Nephron progenitor cell (in vitro differentiated cells): ENCODE measurements around the gene CNTN1.

Experiments used
- DNase-seq: peaks from one replicate; pipeline ENCODE4 v3.0.0; 2021
- H3K27ac Mint-ChIP-seq: 2 replicates; pipeline ENCODE4 v1.8.0; 2021; ENCODE audit warnings: mild to moderate bottlenecking, moderate library complexity, mixed read lengths
- H3K27me3 Mint-ChIP-seq: 2 replicates; pipeline ENCODE4 v1.8.0; 2021; ENCODE audit warnings: mild to moderate bottlenecking, low read depth, mixed read lengths; ENCODE audit not compliant: poor library complexity
- H3K36me3 Mint-ChIP-seq: 2 replicates; pipeline ENCODE4 v1.8.0; 2021; ENCODE audit warnings: low read depth, mixed read lengths
- H3K4me1 Mint-ChIP-seq: 2 replicates; pipeline ENCODE4 v1.8.0; 2021; ENCODE audit warnings: mixed read lengths
- H3K4me3 Mint-ChIP-seq: 2 replicates; pipeline ENCODE4 v1.8.0; 2021; ENCODE audit warnings: mild to moderate bottlenecking, moderate library complexity, mixed read lengths
- H3K9me3 Mint-ChIP-seq: 2 replicates; pipeline ENCODE4 v1.8.0; 2021; ENCODE audit warnings: mild to moderate bottlenecking, moderate library complexity, mixed read lengths
- TF ChIP-seq, protein P1 (sequence below): fragments of 200-600 bp; sonication (generic); IDR thresholded peaks from 2 replicates; pipeline ENCODE4 v1.5.0; 2021; ENCODE audit warnings: antibody characterized with exemption

The CNTN1 gene

DNA sequence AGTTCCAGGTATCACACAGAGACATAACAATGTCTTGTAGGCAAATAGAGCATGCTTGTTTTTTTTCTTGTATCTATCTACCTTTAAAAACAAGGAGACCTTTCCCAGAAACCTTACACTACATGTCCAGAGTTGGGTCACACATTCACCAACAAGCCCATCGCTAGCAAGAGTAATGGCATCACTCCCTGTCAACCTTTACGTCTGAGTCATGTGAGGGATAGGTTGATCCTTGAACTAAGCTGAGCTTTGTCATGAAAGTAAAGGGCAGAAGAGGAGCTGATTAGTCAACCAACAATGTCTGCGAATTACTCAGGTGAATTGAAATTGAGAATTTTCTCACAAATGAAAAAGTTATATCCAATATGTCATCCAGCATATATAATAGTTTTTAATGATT is 219.4 kb downstream of the CNTN1 start:
- H3K4me3 Mint-ChIP-seq: no peak overlapping the region
- no peaks in the 10 kb centered on the region for H3K9me3 Mint-ChIP-seq
- no peak overlapping the region for H3K27ac Mint-ChIP-seq
- H3K36me3 Mint-ChIP-seq: no peaks in the 10 kb centered on the region
- peaks cover 3% of the 10 kb centered on the region for H3K27me3 Mint-ChIP-seq
- DNase-seq: no peak
- TF ChIP-seq, protein P1, sequence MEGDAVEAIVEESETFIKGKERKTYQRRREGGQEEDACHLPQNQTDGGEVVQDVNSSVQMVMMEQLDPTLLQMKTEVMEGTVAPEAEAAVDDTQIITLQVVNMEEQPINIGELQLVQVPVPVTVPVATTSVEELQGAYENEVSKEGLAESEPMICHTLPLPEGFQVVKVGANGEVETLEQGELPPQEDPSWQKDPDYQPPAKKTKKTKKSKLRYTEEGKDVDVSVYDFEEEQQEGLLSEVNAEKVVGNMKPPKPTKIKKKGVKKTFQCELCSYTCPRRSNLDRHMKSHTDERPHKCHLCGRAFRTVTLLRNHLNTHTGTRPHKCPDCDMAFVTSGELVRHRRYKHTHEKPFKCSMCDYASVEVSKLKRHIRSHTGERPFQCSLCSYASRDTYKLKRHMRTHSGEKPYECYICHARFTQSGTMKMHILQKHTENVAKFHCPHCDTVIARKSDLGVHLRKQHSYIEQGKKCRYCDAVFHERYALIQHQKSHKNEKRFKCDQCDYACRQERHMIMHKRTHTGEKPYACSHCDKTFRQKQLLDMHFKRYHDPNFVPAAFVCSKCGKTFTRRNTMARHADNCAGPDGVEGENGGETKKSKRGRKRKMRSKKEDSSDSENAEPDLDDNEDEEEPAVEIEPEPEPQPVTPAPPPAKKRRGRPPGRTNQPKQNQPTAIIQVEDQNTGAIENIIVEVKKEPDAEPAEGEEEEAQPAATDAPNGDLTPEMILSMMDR: no peak
- no peaks in the 10 kb centered on the region for H3K4me1 Mint-ChIP-seq

DNA sequence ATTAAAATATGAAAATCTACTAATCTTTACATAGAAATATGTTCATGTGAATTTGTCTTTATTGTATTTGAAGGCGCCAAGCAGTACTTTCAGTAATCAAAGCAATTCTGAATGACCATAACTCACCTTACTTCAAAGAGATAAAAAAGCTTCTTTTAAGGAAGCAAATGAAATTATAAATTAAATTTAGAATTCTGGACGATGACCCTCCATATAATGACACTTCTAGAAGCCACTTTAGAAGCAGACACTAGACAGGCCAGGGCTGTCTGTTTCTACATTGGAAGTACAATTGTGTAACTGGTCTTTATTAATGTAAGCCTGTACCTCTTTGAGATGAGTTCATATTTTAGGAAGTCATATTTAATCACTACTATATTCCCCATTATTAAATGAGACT is 222.9 kb downstream of the CNTN1 start:
- Mint-ChIP-seq H3K4me3 (no peak overlapping the region), H3K27me3 (no peaks in the 10 kb centered on the region), H3K36me3 (no peaks in the 10 kb centered on the region), H3K27ac (no peak overlapping the region), H3K4me1 (no peaks in the 10 kb centered on the region), H3K9me3 (no peaks in the 10 kb centered on the region)
- TF ChIP-seq, protein P1: no peak
- no peak for DNase-seq

DNA sequence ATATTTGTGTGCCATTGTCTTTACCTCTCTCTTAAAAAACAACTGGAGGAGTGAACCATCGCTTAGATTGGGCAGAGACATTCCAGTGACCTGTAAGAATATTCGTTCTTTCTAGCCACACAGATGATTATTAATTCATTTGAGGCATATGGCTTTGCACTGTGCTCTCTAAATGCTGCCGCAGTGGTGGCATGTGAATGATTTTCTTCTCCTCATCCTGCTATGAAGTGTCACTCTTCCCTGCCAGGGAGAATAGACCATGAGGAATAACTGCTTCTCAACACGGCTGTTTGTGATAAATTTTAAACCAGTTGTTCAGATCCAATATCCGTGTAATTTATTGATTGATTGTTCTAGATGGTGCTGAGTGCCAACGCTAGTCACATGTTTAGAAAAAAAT is 225.3 kb downstream of the CNTN1 start:
- H3K9me3 Mint-ChIP-seq: no peaks in the 10 kb centered on the region
- H3K4me3 Mint-ChIP-seq: no peak overlapping the region
- no peaks in the 10 kb centered on the region for H3K36me3 Mint-ChIP-seq
- H3K27me3 Mint-ChIP-seq: no peaks in the 10 kb centered on the region
- TF ChIP-seq, protein P1: no peak
- no peak for DNase-seq
- no peak overlapping the region for H3K27ac Mint-ChIP-seq
- no peaks in the 10 kb centered on the region for H3K4me1 Mint-ChIP-seq

DNA sequence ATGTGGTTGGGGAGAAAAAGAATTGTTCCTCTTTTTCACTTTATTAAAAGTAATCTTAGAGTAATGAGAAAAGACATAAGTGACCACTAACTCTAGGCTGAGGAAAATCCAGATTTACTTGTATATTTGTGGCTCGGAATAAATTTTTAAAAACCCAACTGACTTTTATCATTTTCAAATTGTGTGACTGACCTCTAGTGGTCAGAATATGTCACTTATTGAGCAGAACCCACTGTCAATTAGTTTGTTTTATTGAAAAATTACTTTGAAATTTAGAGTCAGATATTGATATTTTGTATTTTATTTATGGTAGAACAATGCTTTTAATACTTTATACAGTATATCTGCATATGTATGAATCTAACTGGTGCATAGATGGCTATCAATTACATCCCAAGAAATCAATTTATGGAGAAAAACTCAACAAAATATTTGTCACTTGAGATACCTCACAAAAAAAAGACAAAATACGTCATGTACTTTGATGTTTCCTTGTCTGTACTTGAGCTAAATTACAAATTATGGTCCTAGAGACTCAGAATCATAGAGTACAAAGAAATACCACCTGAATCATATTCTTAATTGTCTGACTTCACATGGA is 229.4 kb downstream of the CNTN1 start:
- no peaks in the 10 kb centered on the region for H3K9me3 Mint-ChIP-seq
- H3K36me3 Mint-ChIP-seq: no peaks in the 10 kb centered on the region
- no peaks in the 10 kb centered on the region for H3K4me1 Mint-ChIP-seq
- no peak overlapping the region for H3K27ac Mint-ChIP-seq
- H3K27me3 Mint-ChIP-seq: no peaks in the 10 kb centered on the region
- DNase-seq: no peak
- H3K4me3 Mint-ChIP-seq: no peak overlapping the region
- TF ChIP-seq, protein P1: peak; percentile 77

DNA sequence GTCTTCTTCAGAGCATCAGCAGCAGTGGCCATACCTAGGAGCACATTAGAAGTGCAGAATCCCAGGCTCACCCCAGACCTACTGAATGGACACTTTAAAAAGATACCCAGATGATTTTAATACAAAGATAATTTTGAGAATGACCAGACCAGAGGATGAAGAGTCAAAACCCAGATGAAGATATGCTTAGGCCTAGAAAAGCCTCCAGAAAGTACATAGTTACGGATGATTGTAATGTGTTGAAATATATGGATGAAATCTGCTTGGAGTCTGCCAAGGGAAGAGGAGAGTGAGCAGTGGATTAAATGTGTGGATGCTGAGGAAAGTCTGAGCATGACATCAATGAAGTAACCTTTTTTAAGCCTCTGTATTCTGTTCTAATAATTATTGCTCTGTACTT is 245.7 kb downstream of the CNTN1 start:
- H3K27ac Mint-ChIP-seq: no peak overlapping the region
- no peak for DNase-seq
- H3K9me3 Mint-ChIP-seq: no peaks in the 10 kb centered on the region
- no peaks in the 10 kb centered on the region for H3K36me3 Mint-ChIP-seq
- H3K4me3 Mint-ChIP-seq: no peak overlapping the region
- TF ChIP-seq, protein P1: no peak
- no peaks in the 10 kb centered on the region for H3K4me1 Mint-ChIP-seq
- no peaks in the 10 kb centered on the region for H3K27me3 Mint-ChIP-seq

DNA sequence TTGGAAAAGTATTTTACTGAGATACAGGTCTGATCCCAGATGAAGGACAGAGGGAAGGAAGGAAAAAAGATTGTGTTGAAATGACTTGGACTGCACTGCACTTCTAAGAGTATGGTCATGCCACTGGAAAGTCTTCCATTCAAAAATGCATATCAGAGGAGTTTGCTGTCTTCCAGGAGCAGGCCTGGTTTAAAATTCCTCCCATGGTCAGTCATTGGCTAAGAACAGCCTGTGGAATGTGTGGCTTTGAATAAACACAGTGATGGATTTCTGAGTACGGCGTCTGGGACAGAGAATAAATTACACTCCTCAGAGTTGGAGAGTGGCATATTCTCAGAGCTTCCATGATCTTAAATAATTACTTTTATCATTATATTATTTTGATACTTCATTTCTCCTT is 250.1 kb downstream of the CNTN1 start:
- Mint-ChIP-seq H3K4me1 (no peaks in the 10 kb centered on the region), H3K4me3 (no peak overlapping the region), H3K36me3 (no peaks in the 10 kb centered on the region), H3K27ac (no peak overlapping the region), H3K27me3 (no peaks in the 10 kb centered on the region), H3K9me3 (no peaks in the 10 kb centered on the region)
- no peak for DNase-seq
- TF ChIP-seq, protein P1: no peak
